Mesenchymal stem cell (in vitro differentiated cells and primary cell): ENCODE measurements around the gene PARD3B.
A peak's percentile ranks its signal among the peaks of the same experiment; 100 is the strongest.

ENCODE experiments used
- DNase-seq: peaks from one replicate; pipeline ENCODE4 v3.0.0-alpha.2; 2013
- H2AFZ ChIP-seq: one replicate; pipeline ENCODE4 v1.6.1; 2013; ENCODE audit warnings: low read depth, mild to moderate bottlenecking, control low read depth, inconsistent platforms, low read length, moderate library complexity
- H2AK5ac ChIP-seq: 2 replicates; pipeline ENCODE4 v1.6.1; 2013; ENCODE audit warnings: low read length, moderate library complexity, mild to moderate bottlenecking, inconsistent platforms; ENCODE audit not compliant: severe bottlenecking
- H2BK120ac ChIP-seq: one replicate; pipeline ENCODE4 v1.6.1; 2013; ENCODE audit warnings: low read depth, mild to moderate bottlenecking, inconsistent platforms, low read length, moderate library complexity
- H2BK12ac ChIP-seq, 2 experiments: one replicate each; pipeline ENCODE4 v1.6.1; 2013; ENCODE audit warnings: inconsistent platforms in 2 of 2, low read length in 2 of 2, mild to moderate bottlenecking in 2 of 2, moderate library complexity in 2 of 2, control low read depth in 1 of 2
- H2BK15ac ChIP-seq: one replicate; pipeline ENCODE4 v1.6.1; 2013; ENCODE audit warnings: mild to moderate bottlenecking, low read depth, inconsistent platforms; ENCODE audit not compliant: poor library complexity, severe bottlenecking
- H2BK5ac ChIP-seq: 2 replicates; pipeline ENCODE4 v1.6.1; 2013; ENCODE audit warnings: low read depth, mild to moderate bottlenecking, low read length, control low read depth, inconsistent platforms; ENCODE audit not compliant: poor library complexity, severe bottlenecking
- H3K14ac ChIP-seq, 2 experiments: one replicate each; pipeline ENCODE4 v1.6.1; 2013; ENCODE audit warnings: inconsistent platforms in 2 of 2, low read length in 2 of 2, control low read depth in 1 of 2, mild to moderate bottlenecking in 1 of 2, moderate library complexity in 1 of 2
- H3K18ac ChIP-seq, 2 experiments: one replicate each; pipeline ENCODE4 v1.6.1; 2013; ENCODE audit warnings: inconsistent platforms in 2 of 2, low read length in 2 of 2, control low read depth in 1 of 2, low read depth in 1 of 2, mild to moderate bottlenecking in 1 of 2
- H3K23ac ChIP-seq, 2 experiments: one replicate each; pipeline ENCODE4 v1.6.1; 2013; ENCODE audit warnings: inconsistent platforms in 2 of 2, low read length in 2 of 2, mild to moderate bottlenecking in 2 of 2, moderate library complexity in 2 of 2, control low read depth in 1 of 2
- H3K27ac ChIP-seq: 2 replicates; pipeline ENCODE4 v1.5.1; 2013; ENCODE audit warnings: mild to moderate bottlenecking, moderate library complexity, low read length, control low read depth, inconsistent platforms; ENCODE audit not compliant: poor library complexity, severe bottlenecking
- H3K27me3 ChIP-seq, 2 experiments: 2 replicates each; pipeline versions ENCODE4 v1.6.1 to v1.7.0; 2013; ENCODE audit warnings: low read length in 2 of 2, mild to moderate bottlenecking in 2 of 2, moderate library complexity in 2 of 2, control low read depth in 1 of 2, inconsistent platforms in 1 of 2; ENCODE audit not compliant: control insufficient read depth in 1 of 2, insufficient read depth in 1 of 2
- H3K36me3 ChIP-seq, 2 experiments: 2 replicates each; pipeline versions ENCODE4 v1.6.1 to v1.7.0; 2013; ENCODE audit warnings: low read length in 2 of 2, control low read depth in 1 of 2, inconsistent platforms in 1 of 2, low read depth in 1 of 2, mild to moderate bottlenecking in 1 of 2; ENCODE audit not compliant: insufficient read depth in 2 of 2, control insufficient read depth in 1 of 2
- H3K4ac ChIP-seq, 2 experiments: one replicate each; pipeline ENCODE4 v1.6.1; 2013; ENCODE audit warnings: inconsistent platforms in 2 of 2, low read length in 2 of 2, mild to moderate bottlenecking in 2 of 2, moderate library complexity in 2 of 2, control low read depth in 1 of 2, low read depth in 1 of 2
- H3K4me1 ChIP-seq: 2 replicates; pipeline ENCODE4 v1.6.1; 2013; ENCODE audit warnings: low read depth, low read length, control low read depth; ENCODE audit not compliant: control insufficient read depth, insufficient read depth
- H3K4me2 ChIP-seq: 2 replicates; pipeline ENCODE4 v1.6.1; 2013; ENCODE audit warnings: low read length, mild to moderate bottlenecking, inconsistent platforms; ENCODE audit not compliant: poor library complexity, severe bottlenecking
- H3K4me3 ChIP-seq, 2 experiments: 2 replicates each; pipeline versions ENCODE4 v1.5.1 to v1.7.0; 2013; ENCODE audit warnings: low read length in 2 of 2, mild to moderate bottlenecking in 2 of 2, control low read depth in 1 of 2, low read depth in 1 of 2; ENCODE audit not compliant: insufficient read depth in 1 of 2
- H3K79me1 ChIP-seq: replicated peaks from 2 replicates; pipeline ENCODE4 v1.6.1; 2013; ENCODE audit warnings: mild to moderate bottlenecking, control low read depth, low read length, inconsistent platforms; ENCODE audit not compliant: poor library complexity, severe bottlenecking
- H3K9ac ChIP-seq: 2 replicates; pipeline ENCODE4 v1.7.0; 2013; ENCODE audit warnings: mild to moderate bottlenecking, low read length, moderate library complexity
- H3K9me3 ChIP-seq: 2 replicates; pipeline ENCODE4 v1.7.0; 2013; ENCODE audit warnings: mild to moderate bottlenecking, low read length; ENCODE audit not compliant: control insufficient read depth
- H4K8ac ChIP-seq: one replicate; pipeline ENCODE4 v1.6.1; 2013; ENCODE audit warnings: inconsistent platforms, mild to moderate bottlenecking, low read length, moderate library complexity
- H4K91ac ChIP-seq: one replicate; pipeline ENCODE4 v1.6.1; 2013; ENCODE audit warnings: mild to moderate bottlenecking, low read length, inconsistent platforms
- WGBS: methylation state at CpG from one replicate; pipeline ENCODE4 v1.1.7; 2013; ENCODE audit warnings: mixed read lengths; 5-methylcytosine and 5-hydroxymethylcytosine counted together

PARD3B gene

GRCh38 chr2:204705243-204705932, 160.1 kb downstream of the PARD3B start:
- Histone ChIP-seq H3K4ac (no peak overlapping the region), H2BK15ac (no peak overlapping the region), H3K4me2 (no peak overlapping the region), H2BK12ac (no peak overlapping the region), H3K14ac (no peak overlapping the region), H4K8ac (no peak overlapping the region), H3K9ac (no peak overlapping the region), H3K4me1 (no peaks in the 10 kb centered on the region), H2BK5ac (no peak overlapping the region), H3K79me1 (peaks cover 4% of the 10 kb centered on the region), H3K27ac (no peak overlapping the region), H3K27me3 (no peaks in the 10 kb centered on the region), H3K18ac (no peak overlapping the region), H2AK5ac (no peak overlapping the region), H2BK120ac (no peak overlapping the region), H3K23ac (no peak overlapping the region), H4K91ac (no peak overlapping the region), H3K9me3 (no peaks in the 10 kb centered on the region), H3K36me3 (no peaks in the 10 kb centered on the region), H3K4me3 (no peak overlapping the region), H2AFZ (no peak overlapping the region)
- WGBS: 83% methylated on average over 1 of the region's 4 CpGs
- peak; percentile 66 for DNase-seq

- DNase-seq: peak; percentile 26
- Histone ChIP-seq H3K27ac (no peak overlapping the region), H3K4me3 (no peak overlapping the region), H3K14ac (no peak overlapping the region), H3K23ac (no peak overlapping the region), H3K36me3 (no peaks in the 10 kb centered on the region), H3K18ac (no peak overlapping the region), H3K4me2 (no peak overlapping the region), H3K27me3 (no peaks in the 10 kb centered on the region), H2AK5ac (no peak overlapping the region), H3K9me3 (no peaks in the 10 kb centered on the region), H3K4me1 (no peaks in the 10 kb centered on the region), H3K9ac (no peak overlapping the region), H4K91ac (no peak overlapping the region), H2BK5ac (no peak overlapping the region), H3K79me1 (peaks cover 4% of the 10 kb centered on the region), H2AFZ (no peak overlapping the region), H3K4ac (no peak overlapping the region), H2BK12ac (no peak overlapping the region), H4K8ac (no peak overlapping the region), H2BK15ac (no peak overlapping the region), H2BK120ac (no peak overlapping the region)
- 83% methylated on average over 2 of the region's 2 CpGs for WGBS
Observed at GRCh38 chr2:204706939-204707338, 161.7 kb downstream of the PARD3B start.

- Histone ChIP-seq H2BK15ac (no peak overlapping the region), H3K9me3 (no peaks in the 10 kb centered on the region), H3K18ac (no peak overlapping the region), H3K23ac (no peak overlapping the region), H3K4ac (no peak overlapping the region), H3K4me1 (no peaks in the 10 kb centered on the region), H3K79me1 (no peaks in the 10 kb centered on the region), H4K8ac (no peak overlapping the region), H2BK5ac (no peak overlapping the region), H3K4me3 (no peak overlapping the region), H2AFZ (no peak overlapping the region), H2BK12ac (no peak overlapping the region), H3K9ac (no peak overlapping the region), H3K14ac (no peak overlapping the region), H3K4me2 (no peak overlapping the region), H2BK120ac (no peak overlapping the region), H3K27ac (no peak overlapping the region), H2AK5ac (no peak overlapping the region), H3K27me3 (no peaks in the 10 kb centered on the region), H3K36me3 (no peaks in the 10 kb centered on the region), H4K91ac (no peak overlapping the region)
- DNase-seq: no peak
- 65% methylated on average over 3 of the region's 5 CpGs for WGBS
Observed at GRCh38 chr2:204713211-204713610, 167.9 kb downstream of the PARD3B start.

- H3K27ac ChIP-seq: no peak overlapping the region
- no peak overlapping the region for H2AK5ac ChIP-seq
- no peak overlapping the region for H3K4ac ChIP-seq
- no peak overlapping the region for H2BK120ac ChIP-seq
- WGBS: no CpG with 5 or more reads among the region's 2 CpGs
- H3K4me1 ChIP-seq: no peaks in the 10 kb centered on the region
- H3K36me3 ChIP-seq: no peaks in the 10 kb centered on the region
- H2BK12ac ChIP-seq: no peak overlapping the region
- no peaks in the 10 kb centered on the region for H3K79me1 ChIP-seq
- H3K18ac ChIP-seq: no peak overlapping the region
- H3K4me2 ChIP-seq: no peak overlapping the region
- H3K9me3 ChIP-seq: no peaks in the 10 kb centered on the region
- H3K9ac ChIP-seq: no peak overlapping the region
- H2BK5ac ChIP-seq: no peak overlapping the region
- no peak overlapping the region for H2BK15ac ChIP-seq
- H3K14ac ChIP-seq: no peak overlapping the region
- H4K91ac ChIP-seq: no peak overlapping the region
- no peaks in the 10 kb centered on the region for H3K27me3 ChIP-seq
- H3K4me3 ChIP-seq: no peak overlapping the region
- no peak overlapping the region for H3K23ac ChIP-seq
- DNase-seq: no peak
- H4K8ac ChIP-seq: no peak overlapping the region
- H2AFZ ChIP-seq: no peak overlapping the region
Observed at GRCh38 chr2:204715361-204715760, 170.1 kb downstream of the PARD3B start.
